HG03460 (cell line): Measurements from ENCODE around the gene CREB3L1.
A peak's percentile ranks its signal among the peaks of the same experiment; 100 is the strongest.

ENCODE experiments used
- ATAC-seq: cut with Tn5 transposase; IDR thresholded peaks from one replicate; pipeline ENCODE4 v1.9.1; 2021; ENCODE audit not compliant: unreplicated experiment

CREB3L1 gene

GRCh38 chr11:46363031-46363407, 85.6 kb downstream of the CREB3L1 start:
- no peak for ATAC-seq

- ATAC-seq = no peak
Observed at GRCh38 chr11:46363455-46364005, 86.1 kb downstream of the CREB3L1 start.

GRCh38 chr11:46364056-46364455, 86.6 kb downstream of the CREB3L1 start:
- ATAC-seq = no peak

- ATAC-seq = no peak
Observed at GRCh38 chr11:46364791-46365190, 87.3 kb downstream of the CREB3L1 start.

GRCh38 chr11:46366260-46366659, 88.8 kb downstream of the CREB3L1 start:
- no peak for ATAC-seq

GRCh38 chr11:46366661-46367161, 89.2 kb downstream of the CREB3L1 start:
- ATAC-seq = no peak

GRCh38 chr11:46367244-46367915, 89.9 kb downstream of the CREB3L1 start:
- peak; percentile 74 for ATAC-seq

GRCh38 chr11:46367916-46368267, 90.4 kb downstream of the CREB3L1 start:
- no peak for ATAC-seq

- ATAC-seq = peak; percentile 39
Observed at GRCh38 chr11:46369458-46370152, 92.1 kb downstream of the CREB3L1 start.

- ATAC-seq = no peak
Observed at GRCh38 chr11:46370253-46370652, 92.8 kb downstream of the CREB3L1 start.
